Aorta (tissue), 5 donors: ENCODE measurements around the gene CHADL. TPM values are rescaled to one million over a fixed set of nuclear protein-coding genes. Genes with fewer than 3 reads are reported as not detected.
A peak's percentile ranks its signal among the peaks of the same experiment; 100 is the strongest.

Experiments used
- ATAC-seq: fragments of 200-7000 bp; cut with Tn5 transposase; one replicate; pipeline ENCODE4 v1.9.1; 2022; ENCODE audit warnings: moderate library complexity; ENCODE audit not compliant: low FRiP score
- DNase-seq, 2 donors: peaks; one replicate each; pipeline ENCODE4 v3.0.0-alpha.2; 2020
- H3K27ac ChIP-seq, 2 donors: one replicate each; pipeline ENCODE4 v1.5.1; 2013; ENCODE audit warnings: low read length in 2 of 2, mild to moderate bottlenecking in 2 of 2, moderate library complexity in 2 of 2, control low read depth in 1 of 2, inconsistent platforms in 1 of 2, low read depth in 1 of 2
- H3K27me3 ChIP-seq, 2 donors: one replicate each; pipeline ENCODE4 v1.6.1; 2013; ENCODE audit warnings: control low read depth in 1 of 2, low read length in 1 of 2, mild to moderate bottlenecking in 1 of 2, moderate library complexity in 1 of 2; ENCODE audit not compliant: insufficient read depth in 2 of 2, control insufficient read depth in 1 of 2
- H3K36me3 ChIP-seq, 2 donors: one replicate each; pipeline ENCODE4 v1.6.1; 2013; ENCODE audit warnings: control low read depth in 1 of 2, low read length in 1 of 2, mild to moderate bottlenecking in 1 of 2; ENCODE audit not compliant: insufficient read depth in 2 of 2, control insufficient read depth in 1 of 2
- H3K4me1 ChIP-seq, 2 donors: one replicate each; pipeline ENCODE4 v1.6.1; 2013; ENCODE audit warnings: low read length in 2 of 2, control low read depth in 1 of 2, mild to moderate bottlenecking in 1 of 2, moderate library complexity in 1 of 2; ENCODE audit not compliant: insufficient read depth in 2 of 2, control insufficient read depth in 1 of 2
- H3K4me3 ChIP-seq, 2 donors: one replicate each; pipeline ENCODE4 v1.5.1; 2013; ENCODE audit warnings: low read length in 2 of 2, control low read depth in 1 of 2, mild to moderate bottlenecking in 1 of 2
- H3K9me3 ChIP-seq: one replicate; pipeline ENCODE4 v1.6.1; 2013; ENCODE audit warnings: mild to moderate bottlenecking, low read length; ENCODE audit not compliant: control insufficient read depth
- WGBS, 2 donors: extraction: QIAGEN DNeasy Blood & Tissue Kit; methylation state at CpG; one replicate each; pipeline ENCODE4 v1.1.7; 2013; 5-methylcytosine and 5-hydroxymethylcytosine counted together
- intact Hi-C, 2 donors: fragments of 100-400 bp; cut with DNase I; formaldehyde crosslinking; loops; one replicate each; pipeline versions ENCODE4 v1.14.2 to v1.15.0; 2022
- polyA plus RNA-seq, 2 donors: library from polyadenylated mRNA; stranded (reverse); fragments of 200-250 nt; gene quantifications; one replicate each; pipeline ENCODE4 v1.2.3, GENCODE V29; 2013
- total RNA-seq, 2 donors: library from RNA; stranded (reverse); fragmentation: NEBNext Ultra II Directional; extraction: Animal tissue kit (Norgen Biotek cat#: 25700); gene quantifications; one replicate each; pipeline ENCODE4 v1.2.1, GENCODE V29; 2021
- donor health status: healthy with polysubstance abuse.
- donor health status: Bipolar disorder and iron deficiency.
- donor health status: DM: no; HTN: no; CAD: no.
- donor health status: DM: no; HTN: no; CAD: no.
- donor health status: DM: yes; HTN: yes; CAD: no.

Gene CHADL
- total and polyA plus RNA-seq, 4 donors: 1.2 to 7.0 (median 2.7) TPM; not detected in 1

DNA sequence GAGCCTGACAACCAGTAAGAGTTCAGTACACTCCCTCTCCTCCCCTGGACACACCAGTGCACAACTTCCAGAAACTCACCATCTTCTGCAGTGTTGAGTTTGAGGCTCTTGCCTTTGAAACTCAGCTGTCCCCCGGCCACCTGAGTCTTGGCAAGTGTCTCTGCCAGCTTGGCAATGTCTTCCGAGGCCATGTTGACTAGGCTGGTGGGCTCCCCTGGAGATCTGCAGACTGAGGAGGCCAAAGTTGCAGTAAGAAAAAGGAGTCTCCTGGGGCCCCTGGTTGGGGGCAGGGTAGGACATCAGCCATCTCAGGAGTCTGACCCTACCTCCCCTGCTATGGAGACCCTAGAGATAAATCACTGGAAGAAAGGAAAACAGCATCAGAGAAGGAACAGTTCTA lies 40.1 kb upstream of the CHADL start:
- ATAC-seq (no peak), DNase-seq (no peak)
- peaks cover 0 to 3% of the 10 kb centered on the region in 2 donors for H3K36me3 ChIP-seq
- 69 to 76% methylated on average over 2 of the region's 2 CpGs for WGBS, 2 donors
- intact Hi-C loops: loop anchor here in 1 of 2 donors (10.0 kb wide), 1 partner anchor 244 kb away; no protein-coding TSS in a partner anchor
- no peaks in the 10 kb centered on the region for H3K27me3 ChIP-seq
- no peak overlapping the region for H3K4me3 ChIP-seq
- no peaks in the 10 kb centered on the region for H3K9me3 ChIP-seq
- no peaks in the 10 kb centered on the region for H3K4me1 ChIP-seq
- H3K27ac ChIP-seq: no peak overlapping the region

DNA sequence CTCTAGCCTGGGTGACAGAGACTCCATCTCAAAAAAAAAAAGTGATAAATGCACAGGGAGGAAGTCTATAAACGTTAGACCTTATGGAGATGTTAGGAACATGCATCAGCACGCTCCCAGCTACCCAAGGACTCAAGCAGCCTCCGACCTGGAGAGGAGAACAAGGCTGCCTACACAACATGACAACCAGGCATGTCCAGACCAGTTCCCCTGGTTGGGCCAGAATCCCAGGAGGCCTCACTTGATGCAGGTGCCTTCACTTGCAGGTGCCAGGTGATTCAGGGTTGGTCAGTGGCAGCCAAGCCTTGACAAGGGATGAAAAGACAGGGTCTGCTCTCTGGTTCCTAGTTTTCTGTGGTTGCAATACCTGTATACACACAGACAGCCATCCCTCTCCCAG lies 39.3 kb upstream of the CHADL start:
- Histone ChIP-seq H3K9me3 (no peaks in the 10 kb centered on the region), H3K4me1 (no peaks in the 10 kb centered on the region), H3K4me3 (no peak overlapping the region), H3K27ac (no peak overlapping the region), H3K27me3 (no peaks in the 10 kb centered on the region), H3K36me3 (peaks cover 0 to 3% of the 10 kb centered on the region in 2 donors)
- intact Hi-C loops: loop anchor here in 1 of 2 donors (10.0 kb wide), 1 partner anchor 245 kb away; no protein-coding TSS in a partner anchor
- no peak for DNase-seq
- 76 to 86% methylated on average over 3 of the region's 3 CpGs for WGBS, 2 donors
- no peak for ATAC-seq

DNA sequence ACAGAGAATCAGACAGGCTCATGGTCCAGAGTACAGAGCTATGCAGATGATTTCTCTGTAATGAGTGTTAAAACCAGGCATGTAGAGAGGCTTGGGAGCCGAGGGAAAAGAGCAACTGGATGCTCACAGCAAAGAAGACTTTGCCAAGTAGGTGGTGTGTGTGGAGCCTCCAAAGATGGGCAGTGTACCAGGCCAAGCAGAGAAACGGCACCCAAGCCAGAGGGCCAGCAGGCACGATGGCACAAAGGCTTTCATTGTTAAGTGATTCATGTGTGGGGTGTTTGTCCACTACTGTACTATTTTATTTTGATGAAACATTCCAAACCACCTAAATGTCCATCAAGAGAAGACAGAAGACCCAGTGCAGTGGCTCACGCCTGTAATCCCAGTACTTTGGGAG lies 34.1 kb upstream of the CHADL start:
- DNase-seq (no peak), ATAC-seq (no peak)
- H3K9me3 ChIP-seq: no peaks in the 10 kb centered on the region
- H3K4me1 ChIP-seq: no peaks in the 10 kb centered on the region
- peaks cover 2 to 4% of the 10 kb centered on the region in 2 donors for H3K36me3 ChIP-seq
- no peak overlapping the region for H3K4me3 ChIP-seq
- no peak overlapping the region for H3K27ac ChIP-seq
- 77% methylated on average over 4 of the region's 4 CpGs for WGBS, 2 donors
- intact Hi-C loops: no loop called here
- H3K27me3 ChIP-seq: no peaks in the 10 kb centered on the region

DNA sequence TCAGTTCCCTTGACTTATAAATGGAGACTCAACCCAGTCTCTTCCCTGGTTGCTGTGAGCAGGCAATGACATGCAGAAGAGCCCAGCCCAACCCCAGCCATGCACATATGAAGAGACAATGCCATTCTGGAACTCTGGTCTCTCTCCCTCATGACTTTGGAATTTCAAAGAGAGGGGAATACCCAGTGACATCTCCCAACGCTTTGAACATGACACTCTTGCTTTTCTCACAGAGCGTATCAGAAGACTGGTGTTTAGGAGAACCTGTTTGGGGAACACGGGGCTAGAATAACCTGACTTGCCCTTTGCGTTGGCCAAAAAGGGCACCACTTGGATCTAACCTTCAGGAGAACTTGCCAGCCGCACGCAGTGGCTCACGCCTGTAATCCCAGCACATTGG lies 32.4 kb upstream of the CHADL start:
- Histone ChIP-seq H3K4me3 (no peak overlapping the region), H3K9me3 (no peaks in the 10 kb centered on the region), H3K27me3 (no peaks in the 10 kb centered on the region), H3K4me1 (no peaks in the 10 kb centered on the region), H3K36me3 (peaks cover 2 to 4% of the 10 kb centered on the region in 2 donors), H3K27ac (no peak overlapping the region)
- intact Hi-C loops: no loop called here
- no peak for DNase-seq
- ATAC-seq: no peak
- 95 to 96% methylated on average over 7 of the region's 7 CpGs for WGBS, 2 donors

DNA sequence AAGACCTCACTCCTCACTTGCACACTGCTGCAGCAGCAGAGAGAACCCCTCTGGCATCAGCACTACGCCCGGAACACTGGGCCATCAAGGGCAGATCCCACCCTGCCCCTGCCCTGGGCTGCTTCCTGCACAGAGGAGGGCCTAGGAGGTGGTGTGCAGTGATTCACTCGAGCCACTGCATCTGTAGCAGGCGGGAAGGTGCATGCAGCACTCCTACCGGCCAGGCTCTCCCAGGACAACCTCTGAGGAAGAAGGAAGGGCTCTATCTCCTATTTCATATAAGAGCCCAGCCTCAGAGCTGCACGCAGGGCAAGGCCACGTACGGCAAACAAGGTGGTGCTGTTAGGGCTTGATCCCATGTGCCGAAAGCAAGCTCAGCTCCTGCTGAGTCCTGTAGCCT lies 31.1 kb upstream of the CHADL start:
- H3K27me3 ChIP-seq: no peaks in the 10 kb centered on the region
- peaks cover 4 to 6% of the 10 kb centered on the region in 2 donors for H3K36me3 ChIP-seq
- 90 to 92% methylated on average over 9 of the region's 9 CpGs for WGBS, 2 donors
- H3K4me1 ChIP-seq: no peaks in the 10 kb centered on the region
- no peak overlapping the region for H3K4me3 ChIP-seq
- no peaks in the 10 kb centered on the region for H3K9me3 ChIP-seq
- no peak for DNase-seq
- intact Hi-C loops: no loop called here
- no peak overlapping the region for H3K27ac ChIP-seq
- ATAC-seq: peak; percentile 15

DNA sequence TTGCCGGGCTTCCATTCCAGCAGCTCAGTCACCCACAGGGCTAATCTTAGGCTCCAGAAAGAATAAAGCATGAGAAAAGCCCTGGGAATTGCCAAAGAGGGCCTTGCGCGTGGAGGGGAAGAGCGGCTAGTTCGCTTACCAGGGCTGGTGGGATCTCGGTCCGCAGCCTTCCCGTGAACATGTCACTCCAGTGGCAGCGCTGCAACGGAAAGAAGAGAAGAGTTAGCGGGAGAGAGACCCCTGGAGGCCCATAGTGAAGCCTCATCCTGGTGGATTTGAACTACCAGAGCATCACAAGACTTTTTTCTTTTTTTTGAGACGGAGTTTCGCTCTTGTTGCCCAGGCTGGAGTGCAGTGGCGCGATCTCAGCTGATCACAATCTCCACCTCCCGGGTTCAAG lies 27.2 kb upstream of the CHADL start:
- intact Hi-C loops: no loop called here
- Histone ChIP-seq H3K4me1 (no peaks in the 10 kb centered on the region), H3K9me3 (no peaks in the 10 kb centered on the region), H3K27ac (no peak overlapping the region), H3K27me3 (no peaks in the 10 kb centered on the region), H3K4me3 (no peak overlapping the region), H3K36me3 (peaks cover 4 to 11% of the 10 kb centered on the region in 2 donors)
- no peak for ATAC-seq
- 93 to 95% methylated on average over 16 of the region's 16 CpGs for WGBS, 2 donors
- DNase-seq: no peak

DNA sequence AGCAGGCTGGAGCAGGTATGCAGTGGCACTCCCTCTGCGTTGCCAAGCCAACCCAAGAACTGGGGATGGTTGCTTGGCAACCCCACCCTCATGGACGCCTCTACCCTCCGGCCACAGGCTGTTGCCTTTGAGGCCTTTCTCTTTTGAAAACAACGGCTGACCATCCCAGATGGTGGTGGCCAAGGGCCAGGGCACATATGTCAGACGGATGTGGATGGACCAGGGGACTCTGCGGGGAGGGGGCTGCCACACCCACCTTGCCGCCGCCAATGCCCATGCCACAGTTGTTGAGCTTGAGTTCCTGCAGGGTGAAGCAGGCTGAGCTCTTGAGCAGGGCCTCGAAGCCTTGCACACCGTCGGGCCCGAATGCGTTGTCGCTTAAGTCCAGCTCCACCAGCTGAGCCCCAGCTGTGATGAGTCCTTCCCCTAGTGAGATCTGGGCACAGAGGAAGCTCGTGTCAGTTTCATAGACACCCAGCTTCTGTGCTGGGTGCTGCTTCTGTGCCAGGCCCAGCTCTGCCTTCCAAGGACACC lies 23.7 kb upstream of the CHADL start:
- intact Hi-C loops: no loop called here
- Histone ChIP-seq H3K36me3 (peaks cover 0 to 16% of the 10 kb centered on the region in 2 donors), H3K27me3 (no peaks in the 10 kb centered on the region), H3K27ac (no peak overlapping the region), H3K4me1 (no peaks in the 10 kb centered on the region), H3K4me3 (no peak overlapping the region), H3K9me3 (no peaks in the 10 kb centered on the region)
- DNase-seq: no peak
- no peak for ATAC-seq
- 89 to 92% methylated on average over 14 to 15 of the region's 15 CpGs for WGBS, 2 donors

DNA sequence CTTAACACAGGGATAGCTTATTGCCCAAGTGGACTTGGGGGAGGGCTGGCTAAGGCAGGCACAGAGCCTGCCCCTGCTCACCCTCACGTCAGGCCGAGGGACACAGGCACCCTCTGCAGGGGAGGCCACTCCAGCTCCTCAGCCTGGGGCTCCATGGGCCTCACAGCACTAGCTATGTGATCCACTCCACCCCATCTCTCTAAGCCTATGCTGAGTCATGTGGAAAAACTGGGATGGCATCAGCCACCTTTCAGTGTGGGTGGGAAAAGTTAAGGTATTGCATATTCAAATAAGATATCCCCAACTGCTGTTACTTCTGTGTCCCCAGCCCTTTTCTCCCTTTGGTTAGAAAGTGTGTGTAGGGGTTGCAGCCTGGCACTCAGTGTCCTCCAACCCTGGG lies 23.0 kb upstream of the CHADL start:
- Histone ChIP-seq H3K4me1 (no peaks in the 10 kb centered on the region), H3K4me3 (no peak overlapping the region), H3K36me3 (peaks cover 0 to 16% of the 10 kb centered on the region in 2 donors), H3K9me3 (no peaks in the 10 kb centered on the region), H3K27me3 (no peaks in the 10 kb centered on the region), H3K27ac (no peak overlapping the region)
- WGBS, 2 donors: 90 to 96% methylated on average over 2 of the region's 2 CpGs
- no peak for ATAC-seq
- DNase-seq: no peak
- intact Hi-C loops: no loop called here

DNA sequence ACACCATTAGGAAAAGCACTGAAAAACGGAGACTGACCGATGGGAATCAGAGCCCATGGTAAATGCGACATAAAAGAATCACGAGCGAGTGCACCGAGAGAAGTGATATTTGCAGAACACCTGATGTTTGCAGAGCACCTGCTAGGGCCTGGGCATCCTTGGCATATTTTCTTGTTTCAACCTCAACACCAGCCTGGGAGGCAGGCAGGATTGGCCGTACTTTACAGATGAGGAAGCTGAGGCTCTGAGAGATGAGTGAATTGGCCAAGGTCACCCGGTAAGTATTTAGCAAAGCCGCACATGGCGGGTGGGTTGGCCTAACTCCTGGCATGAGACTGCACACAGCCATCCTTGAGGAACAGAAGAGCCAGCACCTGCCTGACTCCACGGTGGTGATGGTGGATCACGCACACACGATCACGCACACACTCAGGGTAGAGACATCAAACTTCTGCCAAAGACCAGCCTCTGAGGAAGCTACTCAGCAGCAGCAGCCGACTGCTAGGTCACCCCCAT lies 21.6 kb upstream of the CHADL start:
- Histone ChIP-seq H3K4me1 (no peaks in the 10 kb centered on the region), H3K4me3 (no peak overlapping the region), H3K27me3 (no peaks in the 10 kb centered on the region), H3K9me3 (no peaks in the 10 kb centered on the region), H3K27ac (no peak overlapping the region), H3K36me3 (peaks cover 0 to 12% of the 10 kb centered on the region in 2 donors)
- ATAC-seq (no peak), DNase-seq (no peak)
- intact Hi-C loops: no loop called here
- 93% methylated on average over 15 of the region's 15 CpGs for WGBS, 2 donors
